Upper lobe of left lung (tissue), 6 donors: Measurements from ENCODE around the gene SAA1. TPM values are rescaled to one million over a fixed set of nuclear protein-coding genes. Genes with fewer than 3 reads are reported as not detected.
A peak's percentile ranks its signal among the peaks of the same experiment; 100 is the strongest.

ENCODE experiments used
- ATAC-seq, 2 donors: fragments of 200-7000 bp; cut with Tn5 transposase; one replicate each; pipeline ENCODE4 v1.9.1; 2022; ENCODE audit warnings: mild to moderate bottlenecking in 2 of 2, moderate library complexity in 2 of 2; ENCODE audit not compliant: low FRiP score in 2 of 2
- DNase-seq, 2 donors: peaks; one replicate each; pipeline ENCODE4 v3.0.0-alpha.2; 2019 to 2020
- H3K27ac ChIP-seq, 4 donors: fragments of 200-600 bp; sonication (generic); one replicate each; pipeline ENCODE4 v1.5.1; 2016 to 2019
- H3K27me3 ChIP-seq, 4 donors: fragments of 200-600 bp; sonication (generic); one replicate each; pipeline ENCODE4 v1.5.1; 2017 to 2019
- H3K36me3 ChIP-seq, 4 donors: fragments of 200-600 bp; sonication (generic); one replicate each; pipeline ENCODE4 v1.5.1; 2016 to 2019
- H3K4me1 ChIP-seq, 4 donors: fragments of 200-600 bp; sonication (generic); one replicate each; pipeline ENCODE4 v1.5.1; 2018 to 2019
- H3K4me3 ChIP-seq, 4 donors: fragments of 200-600 bp; sonication (generic); one replicate each; pipeline ENCODE4 v1.5.1; 2017 to 2019; ENCODE audit warnings: mild to moderate bottlenecking in 2 of 4, moderate library complexity in 1 of 4
- H3K9me3 ChIP-seq, 4 donors: fragments of 200-600 bp; sonication (generic); one replicate each; pipeline ENCODE4 v1.5.1; 2018 to 2019
- EP300 ChIP-seq, 4 donors: sonication (generic); formaldehyde crosslinking; IDR thresholded peaks; one replicate each; pipeline ENCODE4 v1.5.1; 2017; ENCODE audit warnings: antibody characterized with exemption in 4 of 4, control low read depth in 2 of 4
- POLR2A ChIP-seq, 4 donors: fragments of 450-650 bp; IDR thresholded peaks; one replicate each; pipeline ENCODE4 v1.5.1; 2016 to 2017; ENCODE audit warnings: antibody characterized with exemption in 4 of 4, mild to moderate bottlenecking in 2 of 4
- POLR2AphosphoS5 ChIP-seq, 2 donors: sonication (generic); formaldehyde crosslinking; IDR thresholded peaks; one replicate each; pipeline ENCODE4 v1.5.1; 2017; ENCODE audit warnings: antibody characterized with exemption in 2 of 2
- WGBS, 2 donors: methylation state at CpG; one replicate each; pipeline ENCODE4 v1.1.5; 2017 to 2018; 5-methylcytosine and 5-hydroxymethylcytosine counted together
- total RNA-seq, 6 donors: library from RNA; depleted of rRNA in 4 of 6; stranded (reverse); fragments of >200 nt in 4 of 6; gene quantifications; one replicate each; pipeline versions ENCODE4 v1.1.0 to v1.2.1, GENCODE V29; 2016 to 2021
- TF ChIP-seq, protein P1 (sequence below), 6 experiments: fragments of 450-650 bp in 4 of 6; fragments of 200-600 bp in 2 of 6; sonication (generic) in 2 of 6; IDR thresholded peaks; one replicate each; pipeline ENCODE4 v1.5.1; 2016 to 2019; ENCODE audit warnings: antibody characterized with exemption in 6 of 6
- donor health status: DM: no; HTN: no; CAD: no; lungs with moderate emphysema.
- donor health status: DM: no; HTN: yes; CAD: no; lungs with severe emphysema.

Gene SAA1
- 10 to 100 TPM in 5 of 6 donors, 1 to 10 TPM in 1; 9.0 to 92.5 (median 16.2) TPM for total RNA-seq

DNA sequence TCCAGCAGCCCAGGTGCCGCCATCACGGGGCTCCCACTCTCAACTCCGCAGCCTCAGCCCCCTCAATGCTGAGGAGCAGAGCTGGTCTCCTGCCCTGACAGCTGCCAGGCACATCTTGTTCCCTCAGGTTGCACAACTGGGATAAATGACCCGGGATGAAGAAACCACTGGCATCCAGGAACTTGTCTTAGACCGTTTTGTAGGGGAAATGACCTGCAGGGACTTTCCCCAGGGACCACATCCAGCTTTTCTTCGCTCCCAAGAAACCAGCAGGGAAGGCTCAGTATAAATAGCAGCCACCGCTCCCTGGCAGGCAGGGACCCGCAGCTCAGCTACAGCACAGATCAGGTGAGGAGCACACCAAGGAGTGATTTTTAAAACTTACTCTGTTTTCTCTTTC, at the start of gene SAA1:
Gene SAA1 (plus strand): TSS at position 316 of the 400 bp plus-strand sequence. CDS start 624 bp downstream, outside the sequence.
- TF ChIP-seq EP300 (IDR thresholded peaks at IDR 0.05), result peak in 3 of 4 donors; percentile 57 to 89 (median 59)
- peak in 1 of 4 donors; percentile 11 for TF ChIP-seq POLR2A (IDR thresholded peaks at IDR 0.05)
- TF ChIP-seq POLR2AphosphoS5 (IDR thresholded peaks at IDR 0.05), result peak; percentile 55 to 59
- TF ChIP-seq, protein P1, sequence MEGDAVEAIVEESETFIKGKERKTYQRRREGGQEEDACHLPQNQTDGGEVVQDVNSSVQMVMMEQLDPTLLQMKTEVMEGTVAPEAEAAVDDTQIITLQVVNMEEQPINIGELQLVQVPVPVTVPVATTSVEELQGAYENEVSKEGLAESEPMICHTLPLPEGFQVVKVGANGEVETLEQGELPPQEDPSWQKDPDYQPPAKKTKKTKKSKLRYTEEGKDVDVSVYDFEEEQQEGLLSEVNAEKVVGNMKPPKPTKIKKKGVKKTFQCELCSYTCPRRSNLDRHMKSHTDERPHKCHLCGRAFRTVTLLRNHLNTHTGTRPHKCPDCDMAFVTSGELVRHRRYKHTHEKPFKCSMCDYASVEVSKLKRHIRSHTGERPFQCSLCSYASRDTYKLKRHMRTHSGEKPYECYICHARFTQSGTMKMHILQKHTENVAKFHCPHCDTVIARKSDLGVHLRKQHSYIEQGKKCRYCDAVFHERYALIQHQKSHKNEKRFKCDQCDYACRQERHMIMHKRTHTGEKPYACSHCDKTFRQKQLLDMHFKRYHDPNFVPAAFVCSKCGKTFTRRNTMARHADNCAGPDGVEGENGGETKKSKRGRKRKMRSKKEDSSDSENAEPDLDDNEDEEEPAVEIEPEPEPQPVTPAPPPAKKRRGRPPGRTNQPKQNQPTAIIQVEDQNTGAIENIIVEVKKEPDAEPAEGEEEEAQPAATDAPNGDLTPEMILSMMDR (IDR thresholded peaks at IDR 0.05), result no peak
- DNase-seq, result peak in 1 of 2 donors; percentile 45
- no peaks in the 10 kb centered on the region for H3K36me3 ChIP-seq
- 57 to 87% methylated on average over 2 to 8 of the region's 8 CpGs for WGBS, 2 donors
- no peaks in the 10 kb centered on the region for H3K9me3 ChIP-seq
- H3K4me1 ChIP-seq, result peaks cover 0 to 10% (median 0%) of the 10 kb centered on the region in 4 donors
- H3K27ac ChIP-seq, result peak within 1 kb of the TSS in 1 of 4 donors; percentile 19
- H3K4me3 ChIP-seq, result no peak within 1 kb of the TSS
- no peak for ATAC-seq
- H3K27me3 ChIP-seq, result no peaks in the 10 kb centered on the region

DNA sequence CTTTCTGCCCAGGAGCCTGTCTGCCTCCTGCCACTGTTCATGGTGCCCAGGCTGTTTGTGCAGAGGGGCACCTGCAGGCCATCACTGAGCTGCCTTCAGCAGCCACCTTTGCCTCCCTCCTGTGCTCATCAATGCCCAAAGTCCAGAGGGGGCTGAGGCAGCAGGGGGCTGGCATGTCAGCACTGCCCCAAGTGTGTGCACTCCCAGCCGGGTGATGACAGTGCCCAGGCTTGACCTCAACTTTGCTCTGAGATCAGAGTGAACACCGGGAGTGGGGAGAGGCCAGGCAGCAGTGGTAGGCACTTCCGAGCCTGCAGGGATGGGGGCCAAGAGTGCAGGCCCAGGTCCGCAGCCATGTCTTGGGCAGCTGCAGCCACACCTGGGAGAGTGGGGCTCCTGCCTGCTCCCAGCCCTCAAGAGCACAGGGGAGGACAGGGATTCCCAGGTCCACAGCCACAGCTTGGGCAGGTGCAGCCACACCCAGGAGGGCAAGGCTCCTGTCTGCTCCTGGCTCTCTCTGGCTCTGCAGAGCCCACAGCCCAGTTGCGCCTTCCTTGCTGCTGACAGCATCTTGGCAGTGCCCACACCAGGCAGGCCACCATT, 44.7 kb upstream of the SAA1 start:
- peak in 1 of 2 donors; percentile 45 for ATAC-seq

DNA sequence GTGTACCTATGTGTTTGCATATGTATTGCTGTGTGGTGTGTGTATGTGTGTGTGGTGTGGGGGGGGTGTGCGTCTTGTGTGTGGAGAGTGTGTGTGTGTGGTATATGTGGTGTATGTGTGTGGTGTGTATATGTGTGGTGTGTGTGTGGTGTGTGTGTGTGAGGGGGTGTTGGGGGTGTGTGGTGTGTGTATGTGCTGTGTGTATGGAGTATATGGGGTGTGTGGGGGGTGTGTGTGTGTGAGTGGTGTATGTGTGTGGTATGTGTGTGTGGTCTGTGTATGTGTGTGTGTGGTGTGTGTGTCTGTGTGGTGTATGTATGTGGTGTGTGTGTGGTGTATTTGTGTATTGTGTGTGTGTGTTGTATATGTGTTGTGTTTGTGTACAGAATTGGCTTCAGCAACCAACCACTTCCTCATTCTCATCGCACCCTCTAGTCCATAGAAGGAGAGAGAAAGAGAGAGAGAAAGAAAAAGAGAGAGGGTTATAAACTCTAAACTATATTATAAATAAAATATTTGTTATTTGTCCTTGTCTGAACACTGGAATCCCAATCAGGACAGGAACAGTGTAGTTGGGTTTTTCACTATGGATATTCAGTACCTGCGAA, 43.1 kb upstream of the SAA1 start:
- ATAC-seq, result peak in 1 of 2 donors; percentile 40
- 82 to 87% methylated on average over 3 of the region's 3 CpGs for WGBS, 2 donors

More for the DNA sequence above, 44.7 kb upstream of the SAA1 start:
- Histone ChIP-seq H3K9me3 (no peaks in the 10 kb centered on the region), H3K36me3 (no peaks in the 10 kb centered on the region), H3K27ac (no peak overlapping the region), H3K4me3 (no peak overlapping the region), H3K27me3 (no peaks in the 10 kb centered on the region), H3K4me1 (no peaks in the 10 kb centered on the region)
- TF ChIP-seq POLR2A (IDR thresholded peaks at IDR 0.05) (no peak), EP300 (IDR thresholded peaks at IDR 0.05) (no peak), POLR2AphosphoS5 (IDR thresholded peaks at IDR 0.05) (no peak)
- TF ChIP-seq, protein P1 (IDR thresholded peaks at IDR 0.05), result no peak
- 90 to 100% methylated on average over 1 to 4 of the region's 5 CpGs for WGBS, 2 donors
- peak in 1 of 2 donors; percentile 45 for DNase-seq

DNA sequence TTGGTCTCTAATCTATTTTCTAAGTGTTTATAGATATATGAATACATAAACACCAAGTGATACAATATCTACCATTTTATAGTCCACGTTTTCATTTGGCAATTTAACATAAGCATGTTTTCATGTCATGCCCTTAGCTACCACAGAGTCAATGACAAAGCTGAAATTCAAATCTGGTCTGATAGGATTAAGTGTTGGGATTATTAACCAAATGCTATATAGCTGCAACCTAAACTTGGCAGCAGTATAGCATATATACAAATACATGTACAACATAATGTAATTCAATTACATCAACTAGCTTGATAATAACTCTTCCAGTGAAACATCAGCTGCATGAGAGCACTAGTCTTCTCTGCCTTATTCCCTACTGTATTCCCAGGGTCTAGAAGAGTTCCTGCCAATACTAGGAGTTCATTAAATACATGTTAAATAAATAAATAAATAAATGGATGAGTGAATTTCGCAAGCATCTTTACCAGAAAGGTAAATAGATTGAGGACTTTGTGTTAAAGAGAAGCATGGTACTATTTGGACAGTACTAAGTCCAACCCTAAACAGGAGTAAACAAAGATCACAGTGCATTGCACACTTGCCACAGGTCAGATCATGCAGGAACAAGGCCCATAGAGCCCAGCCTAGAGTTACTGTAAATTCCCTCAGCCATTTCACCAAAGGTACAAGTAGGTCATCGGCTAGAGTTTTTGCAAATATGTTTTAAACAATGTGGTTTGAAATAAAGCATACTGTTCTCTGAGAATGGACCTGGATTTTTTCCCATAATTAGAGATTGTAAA, 42.3 kb upstream of the SAA1 start:
- DNase-seq (no peak), ATAC-seq (no peak)
- no peak overlapping the region for H3K4me3 ChIP-seq
- no peaks in the 10 kb centered on the region for H3K9me3 ChIP-seq
- H3K36me3 ChIP-seq, result no peaks in the 10 kb centered on the region
- H3K4me1 ChIP-seq, result no peaks in the 10 kb centered on the region
- TF ChIP-seq, protein P1 (IDR thresholded peaks at IDR 0.05), result no peak
- TF ChIP-seq EP300 (IDR thresholded peaks at IDR 0.05) (no peak), POLR2AphosphoS5 (IDR thresholded peaks at IDR 0.05) (no peak), POLR2A (IDR thresholded peaks at IDR 0.05) (no peak)
- WGBS, 2 donors, result 53 to 58% methylated on average over 3 of the region's 3 CpGs
- no peaks in the 10 kb centered on the region for H3K27me3 ChIP-seq
- no peak overlapping the region for H3K27ac ChIP-seq

More for the DNA sequence above, 43.1 kb upstream of the SAA1 start:
- Histone ChIP-seq H3K27me3 (no peaks in the 10 kb centered on the region), H3K4me1 (no peaks in the 10 kb centered on the region), H3K4me3 (no peak overlapping the region), H3K36me3 (no peaks in the 10 kb centered on the region), H3K27ac (no peak overlapping the region), H3K9me3 (no peaks in the 10 kb centered on the region)
- no peak for DNase-seq
- TF ChIP-seq POLR2A (IDR thresholded peaks at IDR 0.05) (no peak), POLR2AphosphoS5 (IDR thresholded peaks at IDR 0.05) (no peak)
- TF ChIP-seq, protein P1 (IDR thresholded peaks at IDR 0.05), result no peak
